ENCODE results near the gene MUL1.

- TF ChIP-seq CTCF (conservative IDR thresholded peaks at IDR 0.05; ENCODE audit: low read depth, low read length) (no peak), RCOR1 (IDR thresholded peaks at IDR 0.05; ENCODE audit: insufficient replicate concordance, low read length) (no peak), CEBPB (IDR thresholded peaks at IDR 0.05; ENCODE audit: low read depth, low read length) (no peak), POLR2A (IDR thresholded peaks at IDR 0.05; ENCODE audit: low read depth, low read length) (no peak), MXI1 (IDR thresholded peaks at IDR 0.05; ENCODE audit: borderline replicate concordance, low read depth, low read length) (no peak), RAD21 (IDR thresholded peaks at IDR 0.05; ENCODE audit: low read length) (no peak), CHD1 (IDR thresholded peaks at IDR 0.05; ENCODE audit: low read depth, low read length) (no peak), RFX5 (IDR thresholded peaks at IDR 0.05; ENCODE audit: low read depth, low read length) (no peak), MAZ (IDR thresholded peaks at IDR 0.05; ENCODE audit: borderline replicate concordance, low read depth, low read length) (no peak), SMC3 (IDR thresholded peaks at IDR 0.05; ENCODE audit: low read depth, low read length) (no peak), USF2 (IDR thresholded peaks at IDR 0.05; ENCODE audit: low read depth, low read length) (no peak), ELK1 (IDR thresholded peaks at IDR 0.05; ENCODE audit: borderline replicate concordance, low read depth, low read length) (no peak)
These were observed 28.1 kb downstream of the MUL1 start for GRCh38 chr1:20479840-20480239.

Data from IMR-90 (cell line).